H1 (cell line): Measurements from ENCODE around the gene USF1. TPM values are rescaled to one million over a fixed set of nuclear protein-coding genes. Genes with fewer than 3 reads are reported as not detected.

Source experiments
- CTCF ChIA-PET: fragments of 300-600 bp; sonication (Branson Sonifier 250); formaldehyde crosslinking; loops from one replicate; lab custom pipeline; 2021; ENCODE audit not compliant: partially characterized antibody; lab: Charles Lee
- POLR2A ChIA-PET: fragments of 300-600 bp; sonication (Branson Sonifier 250); formaldehyde crosslinking; loops from one replicate; lab custom pipeline; 2021; ENCODE audit warnings: inconsistent platforms; ENCODE audit not compliant: partially characterized antibody; lab: Charles Lee
- DNase-seq, 2 experiments: peaks; one replicate each; pipeline versions ENCODE4 v3.0.0 to v3.0.0-alpha.2; 2010 to 2022; ENCODE audit warnings: low spot score in 2 of 2, low read depth in 1 of 2, mixed read lengths in 1 of 2
- FAIRE-seq: peaks from 2 replicates; lab custom pipeline; 2011; peaks lifted over from hg19 to GRCh38; lab: Jason Lieb, UNC
- H2AFZ ChIP-seq: 2 replicates; pipeline ENCODE4 v1.8.1; 2012; ENCODE audit warnings: low read length, inconsistent platforms
- H2AK5ac ChIP-seq: 2 replicates; pipeline ENCODE4 v1.6.1; 2013; ENCODE audit warnings: low read depth, low read length
- H2BK120ac ChIP-seq: replicated peaks from 2 replicates; pipeline ENCODE3; 2013; ENCODE audit warnings: low read depth, low read length, inconsistent platforms
- H2BK12ac ChIP-seq: 2 replicates; pipeline ENCODE4 v1.6.1; 2013; ENCODE audit warnings: low read depth, low read length
- H2BK15ac ChIP-seq: 2 replicates; pipeline ENCODE4 v1.6.1; 2013; ENCODE audit warnings: low read length
- H2BK20ac ChIP-seq: 2 replicates; pipeline ENCODE4 v1.6.1; 2013; ENCODE audit warnings: low read length
- H2BK5ac ChIP-seq: 2 replicates; pipeline ENCODE4 v1.6.1; 2013; ENCODE audit warnings: low read depth, low read length
- H3K14ac ChIP-seq: 2 replicates; pipeline ENCODE4 v1.6.1; 2013; ENCODE audit warnings: inconsistent platforms; ENCODE audit not compliant: insufficient read length
- H3K18ac ChIP-seq: 2 replicates; pipeline ENCODE4 v1.6.1; 2013; ENCODE audit warnings: low read length; ENCODE audit errors: extremely low read depth
- H3K23ac ChIP-seq: 2 replicates; pipeline ENCODE4 v1.6.1; 2013; ENCODE audit warnings: inconsistent platforms; ENCODE audit not compliant: insufficient read length
- H3K23me2 ChIP-seq: 2 replicates; pipeline ENCODE4 v1.6.1; 2013; ENCODE audit warnings: low read depth, low read length
- H3K27ac ChIP-seq: 2 replicates; pipeline ENCODE4 v1.6.1; 2011; ENCODE audit warnings: low read depth, low read length, inconsistent platforms
- H3K27me3 ChIP-seq, 4 experiments: replicated peaks in 1 of 4; 1 replicate in 1 of 4; 2 replicates in 3 of 4; pipeline versions ENCODE4 v1.6.1 to v1.8.1; 2011 to 2013; ENCODE audit warnings: low read length in 3 of 4, mild to moderate bottlenecking in 3 of 4, inconsistent platforms in 2 of 4, mixed read lengths in 2 of 4, moderate library complexity in 1 of 4; ENCODE audit not compliant: control insufficient read depth in 3 of 4, insufficient read depth in 3 of 4; ENCODE audit errors: extremely low read depth in 1 of 4
- H3K36me3 ChIP-seq, 4 experiments: 2 replicates each; pipeline versions ENCODE4 v1.6.1 to v1.8.1; 2011 to 2013; ENCODE audit warnings: mild to moderate bottlenecking in 4 of 4, low read length in 3 of 4, moderate library complexity in 2 of 4, control low read depth in 1 of 4, inconsistent platforms in 1 of 4; ENCODE audit not compliant: insufficient read depth in 4 of 4, control insufficient read depth in 2 of 4
- H3K4ac ChIP-seq: replicated peaks from 2 replicates; pipeline ENCODE3; 2013; ENCODE audit warnings: low read length, low read depth, mixed read lengths, inconsistent platforms; ENCODE audit not compliant: insufficient read length
- H3K4me1 ChIP-seq, 4 experiments: replicated peaks in 1 of 4; 1 replicate in 1 of 4; 2 replicates in 3 of 4; pipeline versions ENCODE4 v1.6.1 to v1.8.1; 2011 to 2013; ENCODE audit warnings: low read length in 3 of 4, inconsistent platforms in 2 of 4, mixed read lengths in 1 of 4; ENCODE audit not compliant: insufficient read depth in 4 of 4, control insufficient read depth in 3 of 4
- H3K4me2 ChIP-seq, 2 experiments: 2 replicates each; pipeline versions ENCODE4 v1.6.1 to v1.8.1; 2011 to 2013; ENCODE audit warnings: low read depth in 2 of 2, low read length in 2 of 2, control low read depth in 1 of 2, inconsistent platforms in 1 of 2, mild to moderate bottlenecking in 1 of 2; ENCODE audit not compliant: insufficient read depth in 1 of 2
- H3K4me3 ChIP-seq, 4 experiments: fragments of 200-600, 300-600 bp in 1 of 4; sonication (generic), shearing (Covaris generic), sonication (Bioruptor Twin) in 1 of 4; 2 replicates each; pipeline versions ENCODE4 v1.5.1 to v1.8.1; 2011 to 2016; ENCODE audit warnings: low read length in 4 of 4, low read depth in 3 of 4, control low read depth in 2 of 4, inconsistent platforms in 2 of 4, mild to moderate bottlenecking in 2 of 4, mixed read lengths in 1 of 4, moderate library complexity in 1 of 4; ENCODE audit not compliant: insufficient read depth in 2 of 4; ENCODE audit errors: extremely low read depth in 1 of 4
- H3K56ac ChIP-seq: replicated peaks from 2 replicates; pipeline ENCODE3; 2013; ENCODE audit warnings: low read depth, mild to moderate bottlenecking, mixed read lengths, low read length, inconsistent platforms; ENCODE audit not compliant: insufficient read length
- H3K79me1 ChIP-seq: 2 replicates; pipeline ENCODE4 v1.6.1; 2013; ENCODE audit warnings: low read depth, low read length, control low read depth
- H3K79me2 ChIP-seq, 2 experiments: 2 replicates each; pipeline versions ENCODE4 v1.6.1 to v1.8.1; 2012 to 2013; ENCODE audit warnings: low read length in 2 of 2, mild to moderate bottlenecking in 2 of 2, inconsistent platforms in 1 of 2; ENCODE audit not compliant: insufficient read depth in 2 of 2, control insufficient read depth in 1 of 2
- H3K9ac ChIP-seq, 4 experiments: replicated peaks in 1 of 4; 1 replicate in 1 of 4; 2 replicates in 3 of 4; pipeline versions ENCODE4 v1.6.1 to v1.8.1; 2011 to 2013; ENCODE audit warnings: low read depth in 3 of 4, low read length in 3 of 4, control low read depth in 2 of 4, mild to moderate bottlenecking in 2 of 4, moderate library complexity in 2 of 4, inconsistent platforms in 1 of 4; ENCODE audit errors: extremely low read depth in 1 of 4
- H3K9me3 ChIP-seq, 2 experiments: 2 replicates each; pipeline versions ENCODE4 v1.6.1 to v1.8.1; 2012 to 2013; ENCODE audit warnings: mild to moderate bottlenecking in 2 of 2, moderate library complexity in 2 of 2, control low read depth in 1 of 2, inconsistent platforms in 1 of 2, low read depth in 1 of 2, low read length in 1 of 2, mixed read lengths in 1 of 2; ENCODE audit not compliant: insufficient read depth in 2 of 2
- H4K20me1 ChIP-seq, 2 experiments: replicated peaks in 1 of 2; 2 replicates each; pipeline versions ENCODE3 to v1.8.1; 2011 to 2013; ENCODE audit warnings: inconsistent platforms in 2 of 2, low read length in 2 of 2, mild to moderate bottlenecking in 1 of 2; ENCODE audit not compliant: insufficient read depth in 2 of 2, control insufficient read depth in 1 of 2
- H4K5ac ChIP-seq: 2 replicates; pipeline ENCODE4 v1.6.1; 2013; ENCODE audit warnings: low read length, low read depth, mixed read lengths, inconsistent platforms; ENCODE audit not compliant: insufficient read length
- H4K8ac ChIP-seq: 2 replicates; pipeline ENCODE4 v1.8.0; 2013; ENCODE audit warnings: mild to moderate bottlenecking, moderate library complexity, low read length, inconsistent platforms; ENCODE audit not compliant: insufficient read depth; ENCODE audit errors: extremely low read depth
- H4K91ac ChIP-seq: replicated peaks from 2 replicates; pipeline ENCODE3; 2013; ENCODE audit warnings: low read length, mixed read lengths, inconsistent platforms; ENCODE audit not compliant: insufficient read length
- BRCA1 ChIP-seq: IDR thresholded peaks from 2 replicates; pipeline ENCODE4 v1.6.1; 2012; ENCODE audit warnings: low read depth, low read length, improper control_type of control experiment
- CBX5 ChIP-seq: fragments of 300-800, 300-1000 bp; sonication (generic); IDR thresholded peaks from 2 replicates; pipeline ENCODE4 v1.7.1; 2016; ENCODE audit warnings: antibody characterized with exemption, low read length, low read depth
- KDM5A ChIP-seq: fragments of 200-600 bp; IDR thresholded peaks from 2 replicates; pipeline ENCODE4 v1.7.1; 2012; ENCODE audit warnings: mild to moderate bottlenecking, low read length, inconsistent platforms, mixed read lengths
- NANOG ChIP-seq: IDR thresholded peaks from 2 replicates; pipeline ENCODE4 v1.6.1; 2011; ENCODE audit warnings: low read length, low read depth, mild to moderate bottlenecking, inconsistent platforms; ENCODE audit not compliant: insufficient read depth, poor library complexity, severe bottlenecking
- SIRT6 ChIP-seq: IDR thresholded peaks from one replicate; pipeline ENCODE4 v1.7.1; 2012; ENCODE audit warnings: low read length, inconsistent platforms
- SP4 ChIP-seq: IDR thresholded peaks from 2 replicates; pipeline ENCODE4 v1.6.1; 2012; ENCODE audit warnings: low read length, inconsistent platforms
- SRF ChIP-seq: IDR thresholded peaks from 2 replicates; pipeline ENCODE4 v1.6.1; 2011; ENCODE audit warnings: mild to moderate bottlenecking, low read depth, low read length, moderate library complexity
- SUZ12 ChIP-seq: fragments of 200-600 bp; sonication (generic); IDR thresholded peaks from 2 replicates; pipeline ENCODE4 v1.6.1; 2012; ENCODE audit warnings: mild to moderate bottlenecking, inconsistent platforms, low read length, moderate library complexity, mixed read lengths
- TAF1 ChIP-seq: IDR thresholded peaks from 2 replicates; pipeline ENCODE4 v1.6.1; 2011; ENCODE audit warnings: mild to moderate bottlenecking, low read depth, low read length
- TEAD4 ChIP-seq: IDR thresholded peaks from 2 replicates; pipeline ENCODE4 v1.6.1; 2012; ENCODE audit warnings: low read depth, low read length, inconsistent platforms, mixed read lengths
- WGBS, 2 experiments: shearing (Covaris generic) in 1 of 2; methylation state at CpG; one replicate each; pipeline versions ENCODE4 v1.1.6 to v1.1.7; 2013 to 2015; ENCODE audit warnings: low lambda C conversion rate in 2 of 2, mixed read lengths in 2 of 2, inconsistent platforms in 1 of 2, low coverage in 1 of 2, missing lambda C conversion rate in 1 of 2; ENCODE audit not compliant: insufficient replicate concordance in 2 of 2, insufficient coverage in 1 of 2, insufficient read length in 1 of 2; ENCODE audit errors: extremely low coverage in 1 of 2, missing lambda C conversion rate in 1 of 2; 5-methylcytosine and 5-hydroxymethylcytosine counted together
- polyA plus RNA-seq, 7 experiments: library from polyadenylated mRNA; depleted of rRNA in 3 of 7; stranded (reverse) in 5 of 7; unstranded in 2 of 7; fragments of >200 nt in 5 of 7; fragments of 200-250 nt in 2 of 7; gene quantifications; 1 replicate in 5 of 7; 2 replicates in 1 of 7; 4 replicates in 1 of 7; pipeline versions ENCODE4 v1.2.1 to v1.2.3, GENCODE V29; 2011 to 2013; ENCODE audit warnings: missing spikeins in 2 of 7, mixed read lengths in 2 of 7
- total RNA-seq: library from RNA; stranded (reverse); fragmentation: NEBNext Ultra II Directional; extraction: Animal tissue kit (Norgen Biotek cat#: 25700); gene quantifications from 2 replicates; pipeline ENCODE4 v1.2.1, GENCODE V29; 2021
- TF ChIP-seq, protein P1 (sequence below), 3 experiments: IDR thresholded peaks; 1 replicate in 2 of 3; 2 replicates in 1 of 3; pipeline versions ENCODE4 v1.5.1 to v1.6.1; 2011; ENCODE audit warnings: low read length in 3 of 3, mild to moderate bottlenecking in 3 of 3, inconsistent platforms in 2 of 3, low read depth in 1 of 3, moderate library complexity in 1 of 3; ENCODE audit not compliant: insufficient read depth in 1 of 3; ENCODE audit errors: control extremely low read depth in 1 of 3

USF1 gene
- total and polyA plus RNA-seq, 2 of the 8 experiments (the other 6 are each of a cell fraction or from before 2014, with no cell fraction given), result 45.7 to 68.9 TPM

DNA sequence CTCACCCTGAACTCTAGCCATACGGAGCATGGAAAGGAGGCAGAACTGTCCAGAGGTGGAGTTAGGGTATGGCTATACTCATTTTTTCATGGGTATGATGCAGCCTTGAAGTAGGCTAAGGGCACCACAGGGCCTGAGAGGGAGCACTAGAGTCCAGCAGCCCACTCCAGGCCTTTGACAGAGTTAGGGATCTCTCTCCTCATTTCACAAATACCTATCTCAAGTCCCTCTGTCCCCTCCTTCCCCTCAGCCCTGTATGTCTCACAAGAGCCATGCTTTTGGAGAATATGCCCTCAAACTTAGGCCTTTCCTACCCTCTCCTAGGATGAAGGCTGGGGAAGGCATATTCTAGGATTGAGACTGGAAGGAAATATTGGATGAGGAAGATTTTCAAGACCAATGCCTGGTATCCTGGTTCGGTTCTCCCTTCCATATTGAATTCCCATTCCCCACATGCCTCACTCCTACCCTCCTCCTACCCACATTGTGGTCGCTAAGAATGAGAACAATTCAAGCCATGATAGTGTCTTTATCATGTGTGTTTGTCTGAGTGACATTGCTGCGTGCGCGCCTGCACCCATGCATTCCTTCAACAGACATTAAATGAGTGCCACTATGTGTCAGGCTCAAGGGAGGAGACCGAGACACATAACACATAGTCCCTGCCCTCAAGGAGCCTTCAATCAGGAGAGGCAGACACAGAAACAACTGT lies 46.2 kb upstream of the USF1 start:
- ChIA-PET POLR2A (no interaction called here), CTCF (interaction anchor here (1.1 to 10.0 kb wide), 3 partner anchors 17 to 94 kb away, joined by 3 to 282 read pairs (median 4); partner anchors contain the start of gene ARHGAP30)
- H4K91ac ChIP-seq, result no peak overlapping the region
- no peaks in the 10 kb centered on the region for H3K79me1 ChIP-seq
- H3K79me2 ChIP-seq, result no peaks in the 10 kb centered on the region
- no peak overlapping the region for H3K4ac ChIP-seq
- no peak overlapping the region for H2BK5ac ChIP-seq
- no peak overlapping the region for H2BK12ac ChIP-seq
- H2BK15ac ChIP-seq, result no peak overlapping the region
- H3K9me3 ChIP-seq, result no peaks in the 10 kb centered on the region
- no peak overlapping the region for H4K8ac ChIP-seq
- H3K9ac ChIP-seq, result no peak overlapping the region
- FAIRE-seq (no peak), DNase-seq (no peak)
- 87% methylated on average over 7 of the region's 7 CpGs; no CpG with 5 or more reads in 1 of the 2 experiments for WGBS, 2 experiments
- no peak overlapping the region for H2BK120ac ChIP-seq
- no peak overlapping the region for H3K27ac ChIP-seq
- peaks cover 2% of the 10 kb centered on the region; the same call in 1 of the 2 replicates for H3K23me2 ChIP-seq
- H3K56ac ChIP-seq, result no peak overlapping the region
- no peak overlapping the region for H2BK20ac ChIP-seq
- no peak overlapping the region for H3K14ac ChIP-seq
- no peaks in the 10 kb centered on the region for H4K20me1 ChIP-seq
- H3K36me3 ChIP-seq, result no peaks in the 10 kb centered on the region
- H3K23ac ChIP-seq, result no peak overlapping the region
- no peak overlapping the region for H2AK5ac ChIP-seq
- no peak overlapping the region for H3K4me3 ChIP-seq
- no peak overlapping the region for H3K18ac ChIP-seq
- H3K4me2 ChIP-seq, result no peak overlapping the region
- H3K27me3 ChIP-seq, result no peaks in the 10 kb centered on the region
- H4K5ac ChIP-seq, result no peak overlapping the region
- H2AFZ ChIP-seq, result no peak overlapping the region
- H3K4me1 ChIP-seq, result peaks cover 0 to 6% (median 0%) of the 10 kb centered on the region in 4 experiments; a peak in 2 of 7 replicates
- TF ChIP-seq NANOG (no peak), SUZ12 (no peak), CBX5 (no peak), KDM5A (no peak), TEAD4 (no peak), SIRT6 (no peak), SRF (no peak), TAF1 (no peak), BRCA1 (no peak), SP4 (no peak)
- TF ChIP-seq, protein P1, sequence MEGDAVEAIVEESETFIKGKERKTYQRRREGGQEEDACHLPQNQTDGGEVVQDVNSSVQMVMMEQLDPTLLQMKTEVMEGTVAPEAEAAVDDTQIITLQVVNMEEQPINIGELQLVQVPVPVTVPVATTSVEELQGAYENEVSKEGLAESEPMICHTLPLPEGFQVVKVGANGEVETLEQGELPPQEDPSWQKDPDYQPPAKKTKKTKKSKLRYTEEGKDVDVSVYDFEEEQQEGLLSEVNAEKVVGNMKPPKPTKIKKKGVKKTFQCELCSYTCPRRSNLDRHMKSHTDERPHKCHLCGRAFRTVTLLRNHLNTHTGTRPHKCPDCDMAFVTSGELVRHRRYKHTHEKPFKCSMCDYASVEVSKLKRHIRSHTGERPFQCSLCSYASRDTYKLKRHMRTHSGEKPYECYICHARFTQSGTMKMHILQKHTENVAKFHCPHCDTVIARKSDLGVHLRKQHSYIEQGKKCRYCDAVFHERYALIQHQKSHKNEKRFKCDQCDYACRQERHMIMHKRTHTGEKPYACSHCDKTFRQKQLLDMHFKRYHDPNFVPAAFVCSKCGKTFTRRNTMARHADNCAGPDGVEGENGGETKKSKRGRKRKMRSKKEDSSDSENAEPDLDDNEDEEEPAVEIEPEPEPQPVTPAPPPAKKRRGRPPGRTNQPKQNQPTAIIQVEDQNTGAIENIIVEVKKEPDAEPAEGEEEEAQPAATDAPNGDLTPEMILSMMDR (IDR thresholded peaks at IDR 0.05; ENCODE audit: control extremely low read depth in 1 of 3, insufficient read depth in 1 of 3, low read depth in 1 of 3, low read length in 3 of 3), result no peak
